Fibroblast of lung (primary cell): ENCODE measurements around the gene COL5A3. TPM values are rescaled to one million over a fixed set of nuclear protein-coding genes. Genes with fewer than 3 reads are reported as not detected.

ENCODE experiments used
- DNase-seq, 2 donors: peaks; one replicate each; pipeline versions ENCODE4 v3.0.0 to v3.0.0-alpha.2; 2010; ENCODE audit warnings: low read depth in 2 of 2
- H2AFZ ChIP-seq: 2 replicates; pipeline ENCODE4 v1.5.1; 2012; ENCODE audit warnings: low read length, control low read depth, inconsistent platforms
- H3K27ac ChIP-seq: 2 replicates; pipeline ENCODE4 v1.5.1; 2011; ENCODE audit warnings: low read length, control low read depth; ENCODE audit not compliant: insufficient read depth
- H3K27me3 ChIP-seq: 2 replicates; pipeline ENCODE4 v1.5.1; 2011; ENCODE audit warnings: mild to moderate bottlenecking, low read length; ENCODE audit not compliant: control insufficient read depth, insufficient read depth
- H3K36me3 ChIP-seq: 2 replicates; pipeline ENCODE4 v1.5.1; 2011; ENCODE audit warnings: low read length; ENCODE audit not compliant: control insufficient read depth, insufficient read depth
- H3K4me1 ChIP-seq: 2 replicates; pipeline ENCODE4 v1.5.1; 2011; ENCODE audit warnings: low read length; ENCODE audit not compliant: control insufficient read depth, insufficient read depth; ENCODE audit errors: extremely low read depth
- H3K4me2 ChIP-seq: 2 replicates; pipeline ENCODE4 v1.5.1; 2011; ENCODE audit warnings: low read length, control low read depth; ENCODE audit not compliant: insufficient read depth; ENCODE audit errors: extremely low read depth
- H3K4me3 ChIP-seq, 4 experiments: fragments of 200-600 bp in 1 of 4; sonication (generic) in 1 of 4; replicated peaks in 1 of 4; 2 replicates each; pipeline ENCODE4 v1.5.1; 2011 to 2016; ENCODE audit warnings: low read length in 4 of 4, low read depth in 3 of 4, mild to moderate bottlenecking in 3 of 4, control low read depth in 2 of 4, inconsistent platforms in 1 of 4, mixed read lengths in 1 of 4; ENCODE audit not compliant: insufficient read depth in 1 of 4; ENCODE audit errors: control extremely low read depth in 1 of 4
- H3K79me2 ChIP-seq: 2 replicates; pipeline ENCODE4 v1.5.1; 2012; ENCODE audit warnings: mild to moderate bottlenecking, low read length, inconsistent platforms; ENCODE audit not compliant: control insufficient read depth, insufficient read depth
- H3K9ac ChIP-seq: 2 replicates; pipeline ENCODE4 v1.5.1; 2011; ENCODE audit warnings: mild to moderate bottlenecking, low read length, control low read depth; ENCODE audit not compliant: insufficient read depth
- H3K9me3 ChIP-seq: 2 replicates; pipeline ENCODE4 v1.5.1; 2012; ENCODE audit warnings: low read depth, low read length; ENCODE audit not compliant: control insufficient read depth, insufficient read depth
- H4K20me1 ChIP-seq: 2 replicates; pipeline ENCODE4 v1.5.1; 2011; ENCODE audit warnings: low read length; ENCODE audit not compliant: control insufficient read depth, insufficient read depth; ENCODE audit errors: extremely low read depth
- CTCF ChIP-seq, 2 donors: IDR thresholded peaks in 1 of 2; conservative IDR thresholded peaks in 1 of 2; 1 replicate in 1 of 2; 2 replicates in 1 of 2; pipeline ENCODE4 v1.5.1; 2011 to 2012; ENCODE audit warnings: low read length in 2 of 2, control low read depth in 1 of 2, inconsistent platforms in 1 of 2, low read depth in 1 of 2, mild to moderate bottlenecking in 1 of 2
- EZH2 ChIP-seq: IDR thresholded peaks from 2 replicates; pipeline ENCODE4 v1.5.1; 2012; ENCODE audit warnings: low read length, control low read depth, mild to moderate bottlenecking; ENCODE audit errors: missing control alignments
- polyA minus RNA-seq: library from RNA; depleted of rRNA, polyadenylated mRNA; stranded (reverse); fragments of >200 nt; gene quantifications from 2 replicates; pipeline ENCODE4 v1.2.3, GENCODE V29; 2011; ENCODE audit warnings: low replicate concordance
- polyA plus RNA-seq, 2 donors: library from polyadenylated mRNA; depleted of rRNA in 1 of 2; stranded (reverse) in 1 of 2; unstranded in 1 of 2; fragments of >200 nt; gene quantifications; 2 replicates each; pipeline ENCODE4 v1.2.1, GENCODE V29; 2011 to 2012; ENCODE audit warnings: missing spikeins in 1 of 2
- total RNA-seq: library from RNA; depleted of rRNA; stranded (reverse); fragments of >200 nt; gene quantifications from 2 replicates; pipeline ENCODE4 v1.2.1, GENCODE V29; 2014

Gene COL5A3
- total RNA-seq = 0.77 and 1.2 TPM in 2 replicates
- polyA plus RNA-seq = 0.56 and 33.7 TPM in 2 replicates
- polyA plus RNA-seq (2012) = 1.6 and 85.2 TPM in 2 replicates
- 1.7 and 70.1 TPM in 2 replicates for polyA minus RNA-seq

DNA sequence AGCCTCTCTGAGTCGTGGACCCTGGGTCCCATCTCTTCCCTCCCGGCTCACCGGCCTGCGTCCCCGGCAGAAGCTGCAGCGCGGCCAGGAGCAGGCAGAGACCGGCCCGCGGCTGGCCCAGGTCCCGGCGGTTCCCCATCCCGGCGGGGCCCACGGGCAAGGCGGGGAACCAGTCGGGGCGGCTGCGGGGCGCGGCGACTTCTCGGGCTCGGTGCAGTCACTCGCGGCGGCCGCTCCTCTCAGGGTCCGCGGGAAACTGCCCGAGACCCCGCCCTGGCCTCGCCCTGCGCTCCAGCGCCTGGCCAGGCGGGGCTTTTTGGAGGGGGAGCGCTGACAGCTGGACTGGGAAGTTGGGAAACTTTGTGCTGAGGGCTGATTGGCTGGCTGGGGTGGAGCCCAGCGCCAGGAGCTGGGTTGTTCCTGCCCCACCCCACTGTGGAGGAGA, at the start of gene COL5A3:
Gene COL5A3 (minus strand): TSS at position 258 of the 445 bp plus-strand sequence. CDS start 119 bp downstream, at position 139.
- Histone ChIP-seq H3K9ac (peak within 1 kb of the TSS; percentile 95), H3K27ac (peak within 1 kb of the TSS; percentile 73), H3K36me3 (no peaks in the 10 kb centered on the region), H3K79me2 (peaks cover 2% of the 10 kb centered on the region), H2AFZ (no peak within 1 kb of the TSS), H3K4me3 (peak within 1 kb of the TSS; percentile 33 to 65 (median 62)), H4K20me1 (no peaks in the 10 kb centered on the region), H3K4me2 (peak within 1 kb of the TSS; percentile 59), H3K9me3 (no peaks in the 10 kb centered on the region), H3K27me3 (no peaks in the 10 kb centered on the region), H3K4me1 (peaks cover 16% of the 10 kb centered on the region)
- no peak for TF ChIP-seq EZH2
- no peak for TF ChIP-seq CTCF (conservative IDR thresholded peaks at IDR 0.05 in 1 of 2, IDR thresholded peaks at IDR 0.05 in 1 of 2; ENCODE audit: low read depth in 1 of 2, low read length in 2 of 2)
- peak in 1 of 2 donors; percentile 70 for DNase-seq

DNA sequence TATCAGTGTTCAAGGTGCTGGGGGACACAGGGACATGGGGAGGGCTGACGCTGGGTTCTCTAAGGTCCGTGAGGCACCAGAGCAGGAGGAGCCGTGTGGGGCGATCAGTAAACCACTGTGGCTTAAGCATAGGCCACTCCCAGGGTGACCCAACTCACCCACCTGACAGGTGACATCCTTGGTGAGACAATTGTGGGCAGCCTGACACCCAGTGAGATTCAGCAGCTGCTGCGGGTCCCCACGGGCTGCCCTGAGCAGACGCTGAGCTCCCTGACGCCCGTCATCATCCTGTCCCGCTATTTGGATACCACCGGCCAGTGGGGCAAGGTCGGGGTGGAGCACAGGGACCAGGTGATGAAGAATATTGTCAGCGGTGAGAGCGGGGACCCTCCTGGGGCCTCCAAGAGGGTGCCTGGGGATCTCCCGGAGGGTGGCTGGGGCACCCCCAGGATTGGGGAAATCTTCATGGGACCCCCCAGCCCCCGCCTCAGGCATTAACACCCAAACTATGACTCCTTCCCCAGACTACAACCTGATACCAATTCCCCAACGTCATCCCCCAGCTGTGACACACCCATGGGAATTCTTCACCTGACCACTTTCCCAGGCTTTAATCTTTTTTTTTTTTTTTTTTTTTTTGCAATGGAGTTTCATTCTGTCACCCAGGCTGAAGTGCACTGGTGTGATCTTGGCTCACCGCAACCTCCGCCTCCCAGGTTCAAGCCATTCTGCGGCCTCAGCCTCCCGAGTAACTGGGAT, 42.5 kb upstream of the COL5A3 start:
- no peaks in the 10 kb centered on the region for H4K20me1 ChIP-seq
- H3K9ac ChIP-seq = no peak overlapping the region
- no peaks in the 10 kb centered on the region for H3K36me3 ChIP-seq
- no peak overlapping the region for H3K4me3 ChIP-seq
- no peak overlapping the region for H3K4me2 ChIP-seq
- no peaks in the 10 kb centered on the region for H3K27me3 ChIP-seq
- H3K27ac ChIP-seq = no peak overlapping the region
- TF ChIP-seq CTCF (conservative IDR thresholded peaks at IDR 0.05 in 1 of 2, IDR thresholded peaks at IDR 0.05 in 1 of 2; ENCODE audit: low read depth in 1 of 2, low read length in 2 of 2) = no peak
- TF ChIP-seq EZH2 = no peak
- DNase-seq = no peak
- no peaks in the 10 kb centered on the region for H3K4me1 ChIP-seq
- H3K79me2 ChIP-seq = no peaks in the 10 kb centered on the region
- H2AFZ ChIP-seq = no peak overlapping the region
- H3K9me3 ChIP-seq = no peaks in the 10 kb centered on the region

DNA sequence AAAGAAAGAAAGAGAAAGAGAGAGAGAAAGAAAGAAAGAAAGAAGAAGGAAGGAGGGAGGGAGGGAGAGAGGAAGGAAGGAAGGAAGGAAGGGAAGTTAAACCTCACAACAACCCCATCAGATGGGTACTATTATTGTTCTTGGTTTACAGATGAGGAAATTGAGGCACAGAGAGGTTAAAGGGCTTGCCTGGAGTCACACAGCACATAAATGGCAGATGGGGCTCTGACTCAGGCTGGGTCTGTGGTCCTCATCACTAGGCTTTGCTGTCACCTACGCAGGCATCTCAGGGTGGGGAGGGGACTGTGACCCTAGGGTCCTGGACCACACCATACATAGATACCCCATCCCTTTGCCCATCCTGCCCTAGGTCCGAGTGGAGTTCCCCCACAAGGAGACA, 39.3 kb upstream of the COL5A3 start:
- H3K36me3 ChIP-seq = no peaks in the 10 kb centered on the region
- no peaks in the 10 kb centered on the region for H3K79me2 ChIP-seq
- no peak overlapping the region for H2AFZ ChIP-seq
- no peaks in the 10 kb centered on the region for H3K9me3 ChIP-seq
- no peak overlapping the region for H3K27ac ChIP-seq
- no peak for DNase-seq
- no peaks in the 10 kb centered on the region for H3K4me1 ChIP-seq
- no peaks in the 10 kb centered on the region for H3K27me3 ChIP-seq
- H3K9ac ChIP-seq = no peak overlapping the region
- no peaks in the 10 kb centered on the region for H4K20me1 ChIP-seq
- H3K4me3 ChIP-seq = no peak overlapping the region
- no peak overlapping the region for H3K4me2 ChIP-seq
- TF ChIP-seq CTCF (conservative IDR thresholded peaks at IDR 0.05 in 1 of 2, IDR thresholded peaks at IDR 0.05 in 1 of 2; ENCODE audit: low read depth in 1 of 2, low read length in 2 of 2) = no peak
- no peak for TF ChIP-seq EZH2
